ENCODE results near the gene PPP2R5C.

DNA sequence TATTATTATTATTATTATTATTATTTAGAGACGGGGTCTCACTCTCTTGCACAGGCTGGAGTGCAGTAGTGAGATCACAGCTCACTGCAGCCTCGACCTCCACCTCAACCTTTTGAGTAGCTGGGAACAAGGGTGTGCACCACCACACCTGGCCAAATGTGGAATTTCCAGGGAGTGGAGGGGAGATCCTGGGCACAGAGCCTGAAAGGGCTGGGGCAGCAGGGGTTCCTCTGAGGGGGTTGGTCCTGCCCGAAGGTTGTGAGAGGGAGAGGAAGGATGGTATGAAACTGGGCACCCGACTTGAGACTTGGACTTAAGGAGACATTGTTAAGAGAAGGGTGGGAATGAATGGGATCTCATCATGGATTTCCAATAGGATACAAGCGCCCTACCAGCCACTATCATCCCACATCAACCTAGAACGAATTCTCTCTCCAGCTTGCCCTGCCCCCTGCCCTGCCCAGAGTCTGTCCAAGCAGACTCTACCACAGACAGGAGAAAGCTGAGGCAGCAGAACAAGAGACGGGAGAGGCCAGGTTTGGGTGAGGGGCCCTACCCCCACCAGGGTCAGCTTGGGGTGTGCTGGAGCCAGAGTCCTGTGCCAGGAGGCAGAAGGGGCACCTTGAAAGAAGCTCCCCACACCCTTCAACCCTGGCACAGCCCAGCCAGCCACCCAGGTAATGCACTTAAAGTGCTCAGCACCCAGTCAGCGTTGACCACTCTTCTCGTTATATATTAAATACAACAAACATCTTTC is 200.4 kb downstream of the PPP2R5C start:
- TF ChIP-seq SIN3A (IDR thresholded peaks at IDR 0.05; ENCODE audit: borderline replicate concordance, insufficient read depth, low read depth, low read length) (no peak), CTCF (IDR thresholded peaks at IDR 0.05) (no peak), POLR2AphosphoS5 (IDR thresholded peaks at IDR 0.05; ENCODE audit: low read depth, low read length) (no peak), TCF7L2 (IDR thresholded peaks at IDR 0.05; ENCODE audit: low read depth, low read length) (no peak)
- TF ChIP-seq, protein P1, sequence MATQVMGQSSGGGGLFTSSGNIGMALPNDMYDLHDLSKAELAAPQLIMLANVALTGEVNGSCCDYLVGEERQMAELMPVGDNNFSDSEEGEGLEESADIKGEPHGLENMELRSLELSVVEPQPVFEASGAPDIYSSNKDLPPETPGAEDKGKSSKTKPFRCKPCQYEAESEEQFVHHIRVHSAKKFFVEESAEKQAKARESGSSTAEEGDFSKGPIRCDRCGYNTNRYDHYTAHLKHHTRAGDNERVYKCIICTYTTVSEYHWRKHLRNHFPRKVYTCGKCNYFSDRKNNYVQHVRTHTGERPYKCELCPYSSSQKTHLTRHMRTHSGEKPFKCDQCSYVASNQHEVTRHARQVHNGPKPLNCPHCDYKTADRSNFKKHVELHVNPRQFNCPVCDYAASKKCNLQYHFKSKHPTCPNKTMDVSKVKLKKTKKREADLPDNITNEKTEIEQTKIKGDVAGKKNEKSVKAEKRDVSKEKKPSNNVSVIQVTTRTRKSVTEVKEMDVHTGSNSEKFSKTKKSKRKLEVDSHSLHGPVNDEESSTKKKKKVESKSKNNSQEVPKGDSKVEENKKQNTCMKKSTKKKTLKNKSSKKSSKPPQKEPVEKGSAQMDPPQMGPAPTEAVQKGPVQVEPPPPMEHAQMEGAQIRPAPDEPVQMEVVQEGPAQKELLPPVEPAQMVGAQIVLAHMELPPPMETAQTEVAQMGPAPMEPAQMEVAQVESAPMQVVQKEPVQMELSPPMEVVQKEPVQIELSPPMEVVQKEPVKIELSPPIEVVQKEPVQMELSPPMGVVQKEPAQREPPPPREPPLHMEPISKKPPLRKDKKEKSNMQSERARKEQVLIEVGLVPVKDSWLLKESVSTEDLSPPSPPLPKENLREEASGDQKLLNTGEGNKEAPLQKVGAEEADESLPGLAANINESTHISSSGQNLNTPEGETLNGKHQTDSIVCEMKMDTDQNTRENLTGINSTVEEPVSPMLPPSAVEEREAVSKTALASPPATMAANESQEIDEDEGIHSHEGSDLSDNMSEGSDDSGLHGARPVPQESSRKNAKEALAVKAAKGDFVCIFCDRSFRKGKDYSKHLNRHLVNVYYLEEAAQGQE (IDR thresholded peaks at IDR 0.05; ENCODE audit: insufficient read depth in 1 of 2, low read depth in 2 of 2, low read length in 1 of 2) = no peak
